ENCODE data around the gene CALU. TPM values are rescaled to one million over a fixed set of nuclear protein-coding genes. Genes with fewer than 3 reads are reported as not detected.
A peak's percentile ranks its signal among the peaks of the same experiment; 100 is the strongest.

The CALU gene
- total and polyA plus RNA-seq, 8 donors = 177 to 239 (median 205) TPM

DNA sequence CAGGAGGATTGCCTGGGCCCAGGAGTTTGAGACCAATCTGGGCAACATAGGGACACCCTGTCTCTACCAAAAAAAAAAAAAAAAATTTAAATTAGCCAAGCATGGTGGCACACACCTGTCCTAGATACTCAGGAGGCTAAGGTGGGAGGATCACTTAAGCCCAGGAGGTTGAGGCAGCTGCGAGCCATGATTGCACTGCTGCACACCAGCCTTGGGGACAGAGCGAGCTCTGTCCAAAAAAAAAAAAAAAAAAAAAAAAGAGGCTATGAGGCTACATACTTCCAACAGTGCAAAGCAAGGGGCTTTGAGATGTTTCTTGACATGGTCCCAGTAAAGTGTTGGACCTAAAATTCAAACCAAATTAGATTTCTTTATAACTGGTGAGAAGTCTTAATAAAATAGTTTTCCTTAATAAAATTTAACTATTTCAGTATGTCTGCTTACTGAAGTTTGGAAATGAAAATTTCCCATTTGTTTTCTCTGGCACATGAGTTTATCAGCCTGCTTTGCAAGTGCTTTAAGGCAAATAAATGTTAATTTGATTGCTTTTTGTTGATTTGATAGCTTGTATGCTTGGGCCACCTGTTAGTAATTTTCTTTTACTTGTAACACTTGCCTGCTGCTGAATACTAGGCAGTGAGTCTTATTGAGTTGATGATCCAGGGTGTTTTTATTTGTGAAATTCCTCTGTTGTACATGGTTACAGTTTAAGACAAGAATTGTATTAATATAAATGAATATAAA is 16.1 kb downstream of the CALU start:
- intact Hi-C loops (cut with DNase I) = no loop called here
- peaks cover 10 to 82% of the 10 kb centered on the region in 2 donors for H3K36me3 ChIP-seq
- H3K27me3 ChIP-seq = no peaks in the 10 kb centered on the region
- ATAC-seq (no peak), DNase-seq (no peak)
- peaks cover 0 to 5% of the 10 kb centered on the region in 2 donors for H3K4me1 ChIP-seq
- H3K4me3 ChIP-seq = no peak overlapping the region
- H3K27ac ChIP-seq = no peak overlapping the region
- TF ChIP-seq, protein P1, sequence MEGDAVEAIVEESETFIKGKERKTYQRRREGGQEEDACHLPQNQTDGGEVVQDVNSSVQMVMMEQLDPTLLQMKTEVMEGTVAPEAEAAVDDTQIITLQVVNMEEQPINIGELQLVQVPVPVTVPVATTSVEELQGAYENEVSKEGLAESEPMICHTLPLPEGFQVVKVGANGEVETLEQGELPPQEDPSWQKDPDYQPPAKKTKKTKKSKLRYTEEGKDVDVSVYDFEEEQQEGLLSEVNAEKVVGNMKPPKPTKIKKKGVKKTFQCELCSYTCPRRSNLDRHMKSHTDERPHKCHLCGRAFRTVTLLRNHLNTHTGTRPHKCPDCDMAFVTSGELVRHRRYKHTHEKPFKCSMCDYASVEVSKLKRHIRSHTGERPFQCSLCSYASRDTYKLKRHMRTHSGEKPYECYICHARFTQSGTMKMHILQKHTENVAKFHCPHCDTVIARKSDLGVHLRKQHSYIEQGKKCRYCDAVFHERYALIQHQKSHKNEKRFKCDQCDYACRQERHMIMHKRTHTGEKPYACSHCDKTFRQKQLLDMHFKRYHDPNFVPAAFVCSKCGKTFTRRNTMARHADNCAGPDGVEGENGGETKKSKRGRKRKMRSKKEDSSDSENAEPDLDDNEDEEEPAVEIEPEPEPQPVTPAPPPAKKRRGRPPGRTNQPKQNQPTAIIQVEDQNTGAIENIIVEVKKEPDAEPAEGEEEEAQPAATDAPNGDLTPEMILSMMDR (IDR thresholded peaks at IDR 0.05) = no peak
- H3K9me3 ChIP-seq = no peaks in the 10 kb centered on the region

DNA sequence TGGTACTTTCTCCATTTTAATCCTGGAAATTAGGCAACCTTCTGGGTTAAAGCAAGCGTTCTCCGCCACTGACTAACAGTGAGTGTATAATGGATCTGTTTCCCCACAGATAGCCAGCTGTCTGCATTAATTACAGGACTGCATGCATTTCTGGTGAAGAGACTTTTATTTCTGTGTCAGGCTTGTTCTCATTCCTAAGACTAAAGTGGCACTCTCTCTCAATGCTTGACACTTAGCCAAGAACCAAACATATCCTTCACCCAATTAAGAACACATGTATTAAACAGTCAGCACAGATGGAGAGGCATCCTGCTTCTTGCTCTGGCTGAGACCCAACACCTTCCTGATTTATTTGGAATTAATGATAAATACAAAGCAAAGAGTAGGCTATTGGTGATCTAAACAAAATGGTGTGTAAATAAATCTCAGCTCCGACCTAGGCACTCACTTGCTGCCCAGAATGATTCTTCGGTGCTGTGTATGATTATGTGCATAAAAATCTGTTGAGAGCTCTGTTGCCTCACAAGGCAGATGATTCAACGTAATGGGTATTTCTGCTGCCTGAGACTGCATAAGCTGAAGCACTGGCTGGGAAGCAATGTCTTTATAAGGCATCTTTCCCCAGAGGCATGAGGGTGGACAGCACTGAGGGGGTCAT is 16.8 kb downstream of the CALU start:
- Histone ChIP-seq H3K9me3 (no peaks in the 10 kb centered on the region), H3K36me3 (peaks cover 10 to 82% of the 10 kb centered on the region in 2 donors), H3K4me3 (no peak overlapping the region), H3K27ac (no peak overlapping the region), H3K4me1 (peaks cover 0 to 5% of the 10 kb centered on the region in 2 donors), H3K27me3 (no peaks in the 10 kb centered on the region)
- TF ChIP-seq, protein P1 (IDR thresholded peaks at IDR 0.05) = no peak
- intact Hi-C loops (cut with DNase I) = no loop called here
- DNase-seq (no peak), ATAC-seq (peak; percentile 76)

DNA sequence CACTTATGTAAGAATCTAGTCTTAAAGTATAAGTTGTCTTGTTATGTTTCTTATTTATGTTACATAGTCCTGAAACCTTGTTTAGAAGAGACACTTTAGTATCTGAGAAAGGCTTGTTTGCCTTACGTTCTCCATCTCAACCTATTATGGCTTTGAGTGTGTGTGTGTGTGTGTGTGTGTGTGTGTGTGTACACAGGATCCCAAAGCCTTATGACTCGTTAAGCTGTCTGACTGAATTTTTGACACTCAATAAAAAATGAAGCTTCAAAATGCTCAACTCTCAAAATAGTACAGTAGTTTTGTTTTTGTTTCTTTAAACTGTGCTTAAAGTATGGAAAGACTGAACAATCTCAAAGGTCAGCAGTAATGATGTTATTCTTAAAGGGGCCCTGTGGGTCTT is 18.0 kb downstream of the CALU start:
- peaks cover 10 to 83% of the 10 kb centered on the region in 2 donors for H3K36me3 ChIP-seq
- no peak overlapping the region for H3K4me3 ChIP-seq
- H3K27ac ChIP-seq = no peak overlapping the region
- DNase-seq (no peak), ATAC-seq (peak; percentile 20)
- peaks cover 0 to 5% of the 10 kb centered on the region in 2 donors for H3K4me1 ChIP-seq
- no peaks in the 10 kb centered on the region for H3K9me3 ChIP-seq
- TF ChIP-seq, protein P1 (IDR thresholded peaks at IDR 0.05) = no peak
- H3K27me3 ChIP-seq = no peaks in the 10 kb centered on the region
- intact Hi-C loops (cut with DNase I) = no loop called here

DNA sequence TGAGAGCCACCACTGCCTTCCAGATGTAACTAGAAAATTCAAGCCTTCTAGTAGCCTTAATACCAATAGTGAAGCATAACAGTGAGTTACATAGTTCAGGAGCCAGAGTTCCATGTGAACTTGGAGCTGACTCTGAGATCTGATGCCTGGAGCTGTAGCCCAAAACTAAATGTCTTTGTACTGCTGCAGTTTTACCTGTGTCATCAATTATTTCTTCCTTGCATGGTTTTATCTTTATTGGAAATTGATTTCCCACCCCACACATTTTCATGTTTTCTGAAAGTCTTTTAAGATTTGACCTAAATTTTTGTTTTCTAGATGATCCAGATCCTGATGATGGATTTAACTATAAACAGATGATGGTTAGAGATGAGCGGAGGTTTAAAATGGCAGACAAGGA is 19.4 kb downstream of the CALU start:
- Histone ChIP-seq H3K4me3 (no peak overlapping the region), H3K4me1 (peaks cover 0 to 5% of the 10 kb centered on the region in 2 donors), H3K9me3 (no peaks in the 10 kb centered on the region), H3K27me3 (no peaks in the 10 kb centered on the region), H3K27ac (no peak overlapping the region), H3K36me3 (peaks cover 5 to 83% of the 10 kb centered on the region in 2 donors)
- DNase-seq (no peak), ATAC-seq (no peak)
- TF ChIP-seq, protein P1 (IDR thresholded peaks at IDR 0.05) = no peak
- intact Hi-C loops (cut with DNase I) = no loop called here

DNA sequence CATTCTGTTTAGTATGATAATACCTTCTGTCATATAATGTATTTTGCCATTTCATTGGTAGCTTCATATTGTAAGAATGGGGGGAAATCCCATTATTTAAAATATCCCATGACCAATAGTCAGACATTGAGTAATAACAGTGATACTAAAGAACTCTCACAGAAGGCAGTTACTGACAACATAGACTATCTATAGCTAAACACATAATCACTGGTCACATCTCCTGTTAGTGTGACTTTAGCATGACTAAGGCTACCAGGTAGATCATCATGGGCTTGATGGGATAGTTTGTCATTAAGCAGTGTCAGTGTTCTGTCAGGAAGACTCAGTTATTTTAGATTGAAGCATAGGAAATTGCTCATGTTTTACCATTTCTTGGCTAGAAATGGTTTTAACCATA is 20.1 kb downstream of the CALU start:
- Histone ChIP-seq H3K36me3 (peaks cover 5 to 84% of the 10 kb centered on the region in 2 donors), H3K9me3 (no peaks in the 10 kb centered on the region)
- intact Hi-C loops (cut with DNase I) = no loop called here

More for the DNA sequence above, 20.1 kb downstream of the CALU start:
- no peak for DNase-seq
- TF ChIP-seq, protein P1 (IDR thresholded peaks at IDR 0.05) = no peak
- H3K27me3 ChIP-seq = no peaks in the 10 kb centered on the region
- H3K27ac ChIP-seq = no peak overlapping the region
- peaks cover 0 to 5% of the 10 kb centered on the region in 2 donors for H3K4me1 ChIP-seq
- H3K4me3 ChIP-seq = no peak overlapping the region
- ATAC-seq = no peak
